ENCODE data around the gene CLDN4.
"Not testable (repeated sequence)": the region's sequence is repeated elsewhere in the genome, so short reads cannot be mapped to it uniquely, and the experiment has no call there.

GRCh38 chr7:73845701-73846195 is 15.0 kb downstream of the CLDN4 start:
- not testable (repeated sequence) for TF ChIP-seq ZBTB21 (CRISPR knock-in tag; IDR thresholded peaks at IDR 0.05; ENCODE audit: borderline replicate concordance); ESRRA (CRISPR knock-in tag; IDR thresholded peaks at IDR 0.05; ENCODE audit: borderline replicate concordance); CREB1 (CRISPR knock-in tag; IDR thresholded peaks at IDR 0.05); TCF7 (CRISPR knock-in tag; IDR thresholded peaks at IDR 0.05; ENCODE audit: low read depth); ZNF138 (CRISPR knock-in tag; conservative IDR thresholded peaks at IDR 0.05); ZNF396 (CRISPR knock-in tag; IDR thresholded peaks at IDR 0.05; ENCODE audit: borderline replicate concordance); ZNF263 (CRISPR knock-in tag; IDR thresholded peaks at IDR 0.05; ENCODE audit: low read depth); RORB (CRISPR knock-in tag; IDR thresholded peaks at IDR 0.05); FOXJ3 (CRISPR knock-in tag; IDR thresholded peaks at IDR 0.05; ENCODE audit: borderline replicate concordance)
- TF ChIP-seq, protein P1, sequence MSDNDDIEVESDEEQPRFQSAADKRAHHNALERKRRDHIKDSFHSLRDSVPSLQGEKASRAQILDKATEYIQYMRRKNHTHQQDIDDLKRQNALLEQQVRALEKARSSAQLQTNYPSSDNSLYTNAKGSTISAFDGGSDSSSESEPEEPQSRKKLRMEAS (CRISPR knock-in tag; IDR thresholded peaks at IDR 0.05) = not testable (repeated sequence)
